MM.1S (cell line): ENCODE results near the gene NLGN1.

Source experiments
- CTCF ChIP-seq: fragments of 300-600 bp; sonication (generic); IDR thresholded peaks from 2 replicates; pipeline ENCODE4 v1.5.1; 2016; ENCODE audit warnings: antibody characterized with exemption, low read length, mixed read lengths
- EZH2 ChIP-seq: fragments of 300-600 bp; sonication (generic); optimal IDR thresholded peaks from 2 replicates; pipeline ENCODE3; 2017; ENCODE audit warnings: low read depth, mild to moderate bottlenecking, antibody characterized with exemption, low read length, mixed read lengths

GRCh38 chr3:173380681-173381080, 16.9 kb upstream of the NLGN1 start:
- TF ChIP-seq CTCF (no peak), EZH2 (no peak)
